MM.1S (cell line): ENCODE measurements around the gene KLRC4.
"Not testable (repeated sequence)": the region's sequence is repeated elsewhere in the genome, so short reads cannot be mapped to it uniquely, and the experiment has no call there.

Source experiments
- EZH2phosphoT487 ChIP-seq: fragments of 300-600 bp; sonication (generic); IDR thresholded peaks from 2 replicates; pipeline ENCODE4 v1.6.1; 2018; ENCODE audit warnings: antibody characterized with exemption, low read length
- TF ChIP-seq, protein P1 (sequence below): fragments of 300-600 bp; sonication (generic); IDR thresholded peaks from 2 replicates; pipeline ENCODE4 v1.5.1; 2016; ENCODE audit warnings: antibody characterized with exemption, low read length, mixed read lengths

DNA sequence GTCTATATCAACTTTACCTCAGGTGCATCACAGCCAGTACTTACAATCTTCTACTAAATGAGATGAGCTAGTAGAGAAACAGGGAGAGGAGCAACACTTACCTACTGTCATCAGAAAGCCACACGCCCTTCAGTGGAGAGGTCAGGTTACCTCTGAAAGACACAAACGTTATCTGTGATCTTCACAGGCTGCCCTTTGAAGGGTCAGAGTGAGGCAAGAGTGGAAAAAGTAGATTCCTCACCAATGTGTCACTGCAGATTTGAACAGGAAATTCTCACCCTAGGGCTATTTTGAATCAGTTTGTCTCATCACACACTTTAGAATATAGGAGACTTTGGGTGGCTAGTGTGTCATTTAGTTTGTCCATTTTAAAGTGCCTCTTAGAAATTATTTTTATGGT lies 28.0 kb upstream of the KLRC4 start:
- TF ChIP-seq, protein P1, sequence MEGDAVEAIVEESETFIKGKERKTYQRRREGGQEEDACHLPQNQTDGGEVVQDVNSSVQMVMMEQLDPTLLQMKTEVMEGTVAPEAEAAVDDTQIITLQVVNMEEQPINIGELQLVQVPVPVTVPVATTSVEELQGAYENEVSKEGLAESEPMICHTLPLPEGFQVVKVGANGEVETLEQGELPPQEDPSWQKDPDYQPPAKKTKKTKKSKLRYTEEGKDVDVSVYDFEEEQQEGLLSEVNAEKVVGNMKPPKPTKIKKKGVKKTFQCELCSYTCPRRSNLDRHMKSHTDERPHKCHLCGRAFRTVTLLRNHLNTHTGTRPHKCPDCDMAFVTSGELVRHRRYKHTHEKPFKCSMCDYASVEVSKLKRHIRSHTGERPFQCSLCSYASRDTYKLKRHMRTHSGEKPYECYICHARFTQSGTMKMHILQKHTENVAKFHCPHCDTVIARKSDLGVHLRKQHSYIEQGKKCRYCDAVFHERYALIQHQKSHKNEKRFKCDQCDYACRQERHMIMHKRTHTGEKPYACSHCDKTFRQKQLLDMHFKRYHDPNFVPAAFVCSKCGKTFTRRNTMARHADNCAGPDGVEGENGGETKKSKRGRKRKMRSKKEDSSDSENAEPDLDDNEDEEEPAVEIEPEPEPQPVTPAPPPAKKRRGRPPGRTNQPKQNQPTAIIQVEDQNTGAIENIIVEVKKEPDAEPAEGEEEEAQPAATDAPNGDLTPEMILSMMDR: not testable (repeated sequence)
- not testable (repeated sequence) for TF ChIP-seq EZH2phosphoT487
